GM12873 (cell line): ENCODE data around the gene RAD51B.
A peak's percentile ranks its signal among the peaks of the same experiment; 100 is the strongest.

Experiments
- TF ChIP-seq, protein P1 (sequence below): IDR thresholded peaks from 2 replicates; pipeline ENCODE4 v1.5.1; 2012; ENCODE audit warnings: low read depth, mild to moderate bottlenecking, moderate library complexity, low read length, control low read depth; ENCODE audit not compliant: insufficient read depth; ENCODE audit errors: missing control alignments

Gene RAD51B

GRCh38 chr14:68075382-68076029, 255.9 kb downstream of the RAD51B start:
- TF ChIP-seq, protein P1, sequence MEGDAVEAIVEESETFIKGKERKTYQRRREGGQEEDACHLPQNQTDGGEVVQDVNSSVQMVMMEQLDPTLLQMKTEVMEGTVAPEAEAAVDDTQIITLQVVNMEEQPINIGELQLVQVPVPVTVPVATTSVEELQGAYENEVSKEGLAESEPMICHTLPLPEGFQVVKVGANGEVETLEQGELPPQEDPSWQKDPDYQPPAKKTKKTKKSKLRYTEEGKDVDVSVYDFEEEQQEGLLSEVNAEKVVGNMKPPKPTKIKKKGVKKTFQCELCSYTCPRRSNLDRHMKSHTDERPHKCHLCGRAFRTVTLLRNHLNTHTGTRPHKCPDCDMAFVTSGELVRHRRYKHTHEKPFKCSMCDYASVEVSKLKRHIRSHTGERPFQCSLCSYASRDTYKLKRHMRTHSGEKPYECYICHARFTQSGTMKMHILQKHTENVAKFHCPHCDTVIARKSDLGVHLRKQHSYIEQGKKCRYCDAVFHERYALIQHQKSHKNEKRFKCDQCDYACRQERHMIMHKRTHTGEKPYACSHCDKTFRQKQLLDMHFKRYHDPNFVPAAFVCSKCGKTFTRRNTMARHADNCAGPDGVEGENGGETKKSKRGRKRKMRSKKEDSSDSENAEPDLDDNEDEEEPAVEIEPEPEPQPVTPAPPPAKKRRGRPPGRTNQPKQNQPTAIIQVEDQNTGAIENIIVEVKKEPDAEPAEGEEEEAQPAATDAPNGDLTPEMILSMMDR, result no peak

- TF ChIP-seq, protein P1, result no peak
Measured at GRCh38 chr14:68076451-68076850, 256.9 kb downstream of the RAD51B start.

- TF ChIP-seq, protein P1, result no peak
Measured at GRCh38 chr14:68079941-68080697, 260.5 kb downstream of the RAD51B start.

- TF ChIP-seq, protein P1, result no peak
Measured at GRCh38 chr14:68081489-68081888, 261.9 kb downstream of the RAD51B start.

DNA sequence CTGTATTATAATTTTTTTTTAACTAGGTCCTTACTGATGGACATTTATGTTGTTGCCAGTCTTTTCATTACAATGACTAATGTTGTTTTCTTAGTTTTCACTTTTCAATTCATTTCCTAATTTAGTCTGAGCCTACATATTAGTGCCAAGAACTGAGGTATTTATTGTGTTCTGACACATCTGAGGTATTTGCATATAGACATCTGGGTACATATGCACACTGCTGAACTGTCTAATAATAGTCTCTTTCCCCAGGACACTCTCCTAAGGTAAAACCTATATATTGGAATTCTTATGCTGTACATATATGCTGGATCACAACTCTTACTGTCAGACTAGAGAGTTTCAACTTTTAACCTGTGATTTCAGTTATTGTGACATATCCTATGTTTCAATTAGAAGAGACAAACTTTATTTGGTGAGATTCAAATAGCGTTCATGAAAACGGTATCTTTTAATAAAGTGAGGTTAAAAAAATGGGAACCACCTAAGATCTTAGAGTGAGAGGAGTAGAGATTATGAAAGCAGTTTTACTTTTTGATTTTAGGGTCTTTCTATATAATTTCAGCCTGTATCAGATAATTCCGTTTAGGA, 263.2 kb downstream of the RAD51B start:
- TF ChIP-seq, protein P1, result no peak

GRCh38 chr14:68084256-68084655, 264.7 kb downstream of the RAD51B start:
- TF ChIP-seq, protein P1, result peak; percentile 5

DNA sequence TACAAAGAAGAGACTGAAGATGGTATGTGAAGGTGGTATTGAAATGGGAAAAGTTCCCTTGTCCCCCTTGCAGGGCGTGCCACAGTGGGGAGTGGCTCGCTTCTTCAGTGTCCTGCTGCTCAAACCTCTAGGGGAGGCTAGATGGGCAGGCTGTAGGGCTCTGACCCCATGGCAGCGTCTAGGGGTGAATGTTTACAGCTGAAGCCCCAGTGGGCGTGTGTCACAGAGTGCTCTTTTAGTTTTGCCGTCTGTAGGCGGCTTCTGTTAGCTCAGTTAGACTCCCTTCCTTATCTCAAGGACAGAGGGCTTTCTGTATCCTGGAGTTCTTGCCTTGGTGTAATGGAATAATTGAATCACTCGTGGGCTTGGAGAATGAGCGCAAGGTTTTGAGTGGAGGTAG, 266.2 kb downstream of the RAD51B start:
- TF ChIP-seq, protein P1, result no peak
